H1 (cell line): ENCODE measurements around the gene DDX43. TPM values are rescaled to one million over a fixed set of nuclear protein-coding genes. Genes with fewer than 3 reads are reported as not detected.
A peak's percentile ranks its signal among the peaks of the same experiment; 100 is the strongest.

Source experiments
- CTCF ChIA-PET: fragments of 300-600 bp; sonication (Branson Sonifier 250); formaldehyde crosslinking; loops from one replicate; lab custom pipeline; 2021; ENCODE audit not compliant: partially characterized antibody; lab: Charles Lee
- POLR2A ChIA-PET: fragments of 300-600 bp; sonication (Branson Sonifier 250); formaldehyde crosslinking; loops from one replicate; lab custom pipeline; 2021; ENCODE audit warnings: inconsistent platforms; ENCODE audit not compliant: partially characterized antibody; lab: Charles Lee
- DNase-seq, 2 experiments: peaks; one replicate each; pipeline versions ENCODE4 v3.0.0 to v3.0.0-alpha.2; 2010 to 2022; ENCODE audit warnings: low spot score in 2 of 2, low read depth in 1 of 2, mixed read lengths in 1 of 2
- FAIRE-seq: peaks from 2 replicates; lab custom pipeline; 2011; peaks lifted over from hg19 to GRCh38; lab: Jason Lieb, UNC
- H2AFZ ChIP-seq: 2 replicates; pipeline ENCODE4 v1.8.1; 2012; ENCODE audit warnings: low read length, inconsistent platforms
- H2AK5ac ChIP-seq: 2 replicates; pipeline ENCODE4 v1.6.1; 2013; ENCODE audit warnings: low read depth, low read length
- H2BK120ac ChIP-seq: replicated peaks from 2 replicates; pipeline ENCODE3; 2013; ENCODE audit warnings: low read depth, low read length, inconsistent platforms
- H2BK12ac ChIP-seq: 2 replicates; pipeline ENCODE4 v1.6.1; 2013; ENCODE audit warnings: low read depth, low read length
- H2BK15ac ChIP-seq: 2 replicates; pipeline ENCODE4 v1.6.1; 2013; ENCODE audit warnings: low read length
- H2BK20ac ChIP-seq: 2 replicates; pipeline ENCODE4 v1.6.1; 2013; ENCODE audit warnings: low read length
- H2BK5ac ChIP-seq: 2 replicates; pipeline ENCODE4 v1.6.1; 2013; ENCODE audit warnings: low read depth, low read length
- H3K14ac ChIP-seq: 2 replicates; pipeline ENCODE4 v1.6.1; 2013; ENCODE audit warnings: inconsistent platforms; ENCODE audit not compliant: insufficient read length
- H3K18ac ChIP-seq: 2 replicates; pipeline ENCODE4 v1.6.1; 2013; ENCODE audit warnings: low read length; ENCODE audit errors: extremely low read depth
- H3K23ac ChIP-seq: 2 replicates; pipeline ENCODE4 v1.6.1; 2013; ENCODE audit warnings: inconsistent platforms; ENCODE audit not compliant: insufficient read length
- H3K23me2 ChIP-seq: 2 replicates; pipeline ENCODE4 v1.6.1; 2013; ENCODE audit warnings: low read depth, low read length
- H3K27ac ChIP-seq: 2 replicates; pipeline ENCODE4 v1.6.1; 2011; ENCODE audit warnings: low read depth, low read length, inconsistent platforms
- H3K27me3 ChIP-seq, 4 experiments: replicated peaks in 1 of 4; 1 replicate in 1 of 4; 2 replicates in 3 of 4; pipeline versions ENCODE4 v1.6.1 to v1.8.1; 2011 to 2013; ENCODE audit warnings: low read length in 3 of 4, mild to moderate bottlenecking in 3 of 4, inconsistent platforms in 2 of 4, mixed read lengths in 2 of 4, moderate library complexity in 1 of 4; ENCODE audit not compliant: control insufficient read depth in 3 of 4, insufficient read depth in 3 of 4; ENCODE audit errors: extremely low read depth in 1 of 4
- H3K36me3 ChIP-seq, 4 experiments: 2 replicates each; pipeline versions ENCODE4 v1.6.1 to v1.8.1; 2011 to 2013; ENCODE audit warnings: mild to moderate bottlenecking in 4 of 4, low read length in 3 of 4, moderate library complexity in 2 of 4, control low read depth in 1 of 4, inconsistent platforms in 1 of 4; ENCODE audit not compliant: insufficient read depth in 4 of 4, control insufficient read depth in 2 of 4
- H3K4ac ChIP-seq: replicated peaks from 2 replicates; pipeline ENCODE3; 2013; ENCODE audit warnings: low read length, low read depth, mixed read lengths, inconsistent platforms; ENCODE audit not compliant: insufficient read length
- H3K4me1 ChIP-seq, 4 experiments: replicated peaks in 1 of 4; 1 replicate in 1 of 4; 2 replicates in 3 of 4; pipeline versions ENCODE4 v1.6.1 to v1.8.1; 2011 to 2013; ENCODE audit warnings: low read length in 3 of 4, inconsistent platforms in 2 of 4, mixed read lengths in 1 of 4; ENCODE audit not compliant: insufficient read depth in 4 of 4, control insufficient read depth in 3 of 4
- H3K4me2 ChIP-seq, 2 experiments: 2 replicates each; pipeline versions ENCODE4 v1.6.1 to v1.8.1; 2011 to 2013; ENCODE audit warnings: low read depth in 2 of 2, low read length in 2 of 2, control low read depth in 1 of 2, inconsistent platforms in 1 of 2, mild to moderate bottlenecking in 1 of 2; ENCODE audit not compliant: insufficient read depth in 1 of 2
- H3K4me3 ChIP-seq, 4 experiments: fragments of 200-600, 300-600 bp in 1 of 4; sonication (generic), shearing (Covaris generic), sonication (Bioruptor Twin) in 1 of 4; 2 replicates each; pipeline versions ENCODE4 v1.5.1 to v1.8.1; 2011 to 2016; ENCODE audit warnings: low read length in 4 of 4, low read depth in 3 of 4, control low read depth in 2 of 4, inconsistent platforms in 2 of 4, mild to moderate bottlenecking in 2 of 4, mixed read lengths in 1 of 4, moderate library complexity in 1 of 4; ENCODE audit not compliant: insufficient read depth in 2 of 4; ENCODE audit errors: extremely low read depth in 1 of 4
- H3K56ac ChIP-seq: replicated peaks from 2 replicates; pipeline ENCODE3; 2013; ENCODE audit warnings: low read depth, mild to moderate bottlenecking, mixed read lengths, low read length, inconsistent platforms; ENCODE audit not compliant: insufficient read length
- H3K79me1 ChIP-seq: 2 replicates; pipeline ENCODE4 v1.6.1; 2013; ENCODE audit warnings: low read depth, low read length, control low read depth
- H3K79me2 ChIP-seq, 2 experiments: 2 replicates each; pipeline versions ENCODE4 v1.6.1 to v1.8.1; 2012 to 2013; ENCODE audit warnings: low read length in 2 of 2, mild to moderate bottlenecking in 2 of 2, inconsistent platforms in 1 of 2; ENCODE audit not compliant: insufficient read depth in 2 of 2, control insufficient read depth in 1 of 2
- H3K9ac ChIP-seq, 4 experiments: replicated peaks in 1 of 4; 1 replicate in 1 of 4; 2 replicates in 3 of 4; pipeline versions ENCODE4 v1.6.1 to v1.8.1; 2011 to 2013; ENCODE audit warnings: low read depth in 3 of 4, low read length in 3 of 4, control low read depth in 2 of 4, mild to moderate bottlenecking in 2 of 4, moderate library complexity in 2 of 4, inconsistent platforms in 1 of 4; ENCODE audit errors: extremely low read depth in 1 of 4
- H3K9me3 ChIP-seq, 2 experiments: 2 replicates each; pipeline versions ENCODE4 v1.6.1 to v1.8.1; 2012 to 2013; ENCODE audit warnings: mild to moderate bottlenecking in 2 of 2, moderate library complexity in 2 of 2, control low read depth in 1 of 2, inconsistent platforms in 1 of 2, low read depth in 1 of 2, low read length in 1 of 2, mixed read lengths in 1 of 2; ENCODE audit not compliant: insufficient read depth in 2 of 2
- H4K20me1 ChIP-seq, 2 experiments: replicated peaks in 1 of 2; 2 replicates each; pipeline versions ENCODE3 to v1.8.1; 2011 to 2013; ENCODE audit warnings: inconsistent platforms in 2 of 2, low read length in 2 of 2, mild to moderate bottlenecking in 1 of 2; ENCODE audit not compliant: insufficient read depth in 2 of 2, control insufficient read depth in 1 of 2
- H4K5ac ChIP-seq: 2 replicates; pipeline ENCODE4 v1.6.1; 2013; ENCODE audit warnings: low read length, low read depth, mixed read lengths, inconsistent platforms; ENCODE audit not compliant: insufficient read length
- H4K8ac ChIP-seq: 2 replicates; pipeline ENCODE4 v1.8.0; 2013; ENCODE audit warnings: mild to moderate bottlenecking, moderate library complexity, low read length, inconsistent platforms; ENCODE audit not compliant: insufficient read depth; ENCODE audit errors: extremely low read depth
- H4K91ac ChIP-seq: replicated peaks from 2 replicates; pipeline ENCODE3; 2013; ENCODE audit warnings: low read length, mixed read lengths, inconsistent platforms; ENCODE audit not compliant: insufficient read length
- ASH2L ChIP-seq: fragments of 200-600, 300-600 bp; sonication (generic); IDR thresholded peaks from one replicate; pipeline ENCODE4 v1.7.1; 2017; ENCODE audit warnings: low read length
- E2F6 ChIP-seq: IDR thresholded peaks from 2 replicates; pipeline ENCODE4 v1.6.1; 2012; ENCODE audit warnings: inconsistent platforms
- HDAC2 ChIP-seq, 2 experiments: fragments of 300-600 bp in 1 of 2; sonication (generic) in 1 of 2; IDR thresholded peaks; 2 replicates each; pipeline ENCODE4 v1.6.1; 2011 to 2012; ENCODE audit warnings: low read depth in 2 of 2, low read length in 2 of 2, mild to moderate bottlenecking in 2 of 2, moderate library complexity in 2 of 2, borderline replicate concordance in 1 of 2, inconsistent platforms in 1 of 2
- KDM4A ChIP-seq: IDR thresholded peaks from one replicate; pipeline ENCODE4 v1.7.1; 2012; ENCODE audit warnings: low read depth, mild to moderate bottlenecking, moderate library complexity, low read length, inconsistent platforms; ENCODE audit not compliant: severe bottlenecking
- PHF8 ChIP-seq: fragments of 200-600 bp; sonication (generic); conservative IDR thresholded peaks from 2 replicates; pipeline ENCODE4 v1.7.1; 2012; ENCODE audit warnings: low read depth, mild to moderate bottlenecking, inconsistent platforms, low read length, moderate library complexity
- POLR2A ChIP-seq, 2 experiments: IDR thresholded peaks; 1 replicate in 1 of 2; 2 replicates in 1 of 2; pipeline ENCODE4 v1.6.1; 2011; ENCODE audit warnings: low read depth in 2 of 2, low read length in 2 of 2, mild to moderate bottlenecking in 2 of 2; ENCODE audit errors: control extremely low read depth in 1 of 2
- RNF2 ChIP-seq: fragments of 200-900, 300-1000 bp; sonication (generic); IDR thresholded peaks from 2 replicates; pipeline ENCODE4 v1.7.1; 2016; ENCODE audit warnings: borderline replicate concordance, low read depth, mild to moderate bottlenecking, antibody characterized with exemption, low read length; ENCODE audit not compliant: poor library complexity, severe bottlenecking; ENCODE audit errors: missing control alignments
- TAF1 ChIP-seq: IDR thresholded peaks from 2 replicates; pipeline ENCODE4 v1.6.1; 2011; ENCODE audit warnings: mild to moderate bottlenecking, low read depth, low read length
- WGBS, 2 experiments: shearing (Covaris generic) in 1 of 2; methylation state at CpG; one replicate each; pipeline versions ENCODE4 v1.1.6 to v1.1.7; 2013 to 2015; ENCODE audit warnings: low lambda C conversion rate in 2 of 2, mixed read lengths in 2 of 2, inconsistent platforms in 1 of 2, low coverage in 1 of 2, missing lambda C conversion rate in 1 of 2; ENCODE audit not compliant: insufficient replicate concordance in 2 of 2, insufficient coverage in 1 of 2, insufficient read length in 1 of 2; ENCODE audit errors: extremely low coverage in 1 of 2, missing lambda C conversion rate in 1 of 2; 5-methylcytosine and 5-hydroxymethylcytosine counted together
- polyA plus RNA-seq, 7 experiments: library from polyadenylated mRNA; depleted of rRNA in 3 of 7; stranded (reverse) in 5 of 7; unstranded in 2 of 7; fragments of >200 nt in 5 of 7; fragments of 200-250 nt in 2 of 7; gene quantifications; 1 replicate in 5 of 7; 2 replicates in 1 of 7; 4 replicates in 1 of 7; pipeline versions ENCODE4 v1.2.1 to v1.2.3, GENCODE V29; 2011 to 2013; ENCODE audit warnings: missing spikeins in 2 of 7, mixed read lengths in 2 of 7
- total RNA-seq: library from RNA; stranded (reverse); fragmentation: NEBNext Ultra II Directional; extraction: Animal tissue kit (Norgen Biotek cat#: 25700); gene quantifications from 2 replicates; pipeline ENCODE4 v1.2.1, GENCODE V29; 2021

DDX43 gene
- total and polyA plus RNA-seq, 2 of the 8 experiments (the other 6 are each of a cell fraction or from before 2014, with no cell fraction given), result 0.05 TPM; not detected in 1

GRCh38 chr6:73451223-73452106, 56.8 kb downstream of the DDX43 start:
- no peak overlapping the region; the same call in 1 of the 2 replicates for H3K27ac ChIP-seq
- peak overlapping the region; percentile 69 to 98 for H3K4me2 ChIP-seq
- H3K36me3 ChIP-seq, result no peaks in the 10 kb centered on the region; a peak in 1 of 8 replicates
- H3K79me2 ChIP-seq, result peaks cover 0 to 2% of the 10 kb centered on the region in 2 experiments; a peak in 2 of 4 replicates
- H2AFZ ChIP-seq, result peak overlapping the region; percentile 24; the same call in 1 of the 2 replicates
- CTCF ChIA-PET, result interaction anchor here (1.0 to 1.3 kb wide), 4 partner anchors 10 to 202 kb away, joined by 3 read pairs; partner anchors contain the start of genes MTO1 and SLC17A5
- H3K27me3 ChIP-seq, result peaks cover 0 to 6% (median 3%) of the 10 kb centered on the region in 4 experiments; a peak in 4 of 7 replicates
- WGBS, 2 experiments, result 46% methylated on average over 65 of the region's 79 CpGs; no CpG with 5 or more reads in 1 of the 2 experiments
- peak overlapping the region; percentile 37 for H4K5ac ChIP-seq
- H3K4ac ChIP-seq, result peak overlapping the region; percentile 22
- FAIRE-seq (no peak), DNase-seq (peak; percentile 39 to 73)
- no peak overlapping the region for H2BK5ac ChIP-seq
- peak overlapping the region; percentile 51 to 82 (median 62) for H3K4me3 ChIP-seq
- peak overlapping the region; percentile 72; the same call in 1 of the 2 replicates for H2BK15ac ChIP-seq
- peak overlapping the region; percentile 74 for H4K91ac ChIP-seq
- no peaks in the 10 kb centered on the region for H3K9me3 ChIP-seq
- POLR2A ChIA-PET, result interaction anchor here (0.7 to 3.6 kb wide), 16 partner anchors 8 to 229 kb away, joined by 3 to 35 read pairs (median 3); partner anchors contain the start of gene MTO1
- H4K8ac ChIP-seq, result peak overlapping the region; percentile 96
- H3K23me2 ChIP-seq, result no peaks in the 10 kb centered on the region; the same call in 1 of the 2 replicates
- H2AK5ac ChIP-seq, result no peak overlapping the region
- H2BK120ac ChIP-seq, result no peak overlapping the region
- no peaks in the 10 kb centered on the region for H3K79me1 ChIP-seq
- peak overlapping the region; percentile 43; the same call in 1 of the 2 replicates for H2BK12ac ChIP-seq
- H3K23ac ChIP-seq, result no peak overlapping the region
- H2BK20ac ChIP-seq, result 0 out of 2 replicates have a peak overlapping the region, but pooled peaks have one; percentile 72
- peaks cover 0 to 2% (median under 1%) of the 10 kb centered on the region in 4 experiments; a peak in 2 of 7 replicates for H3K4me1 ChIP-seq
- peak overlapping the region; percentile 59 to 67 (median 60) for H3K9ac ChIP-seq
- peak overlapping the region; percentile 78 for H3K18ac ChIP-seq
- no peak overlapping the region for H3K56ac ChIP-seq
- no peak overlapping the region for H3K14ac ChIP-seq
- no peaks in the 10 kb centered on the region for H4K20me1 ChIP-seq
- TF ChIP-seq KDM4A (peak; percentile 80), TAF1 (peak; percentile 45; the same call in 1 of the 2 replicates), HDAC2 (IDR thresholded peaks at IDR 0.05; ENCODE audit: borderline replicate concordance in 1 of 2, low read depth in 2 of 2, low read length in 2 of 2) (peak in 1 of 2 experiments; percentile 75; a peak in 1 of 4 replicates), E2F6 (peak; percentile 96), RNF2 (no peak), PHF8 (peak; percentile 47; the same call in 1 of the 2 replicates), ASH2L (peak; percentile 69), POLR2A (IDR thresholded peaks at IDR 0.05; ENCODE audit: control extremely low read depth in 1 of 2, low read depth in 2 of 2, low read length in 2 of 2) (peak in 1 of 2 experiments; percentile 35; a peak in 1 of 3 replicates)
